Esophagus muscularis mucosa (tissue), 4 donors: Measurements from ENCODE around the gene PRX. TPM values are rescaled to one million over a fixed set of nuclear protein-coding genes. Genes with fewer than 3 reads are reported as not detected.
"Not testable (repeated sequence)": the region's sequence is repeated elsewhere in the genome, so short reads cannot be mapped to it uniquely, and the experiment has no call there.

Source experiments
- DNase-seq: peaks from one replicate; pipeline ENCODE4 v3.0.0-alpha.2; 2017; ENCODE audit errors: extremely low spot score
- H3K27ac ChIP-seq, 4 donors: fragments of 200-600 bp; sonication (generic); replicated peaks in 1 of 4; 1 replicate in 3 of 4; 2 replicates in 1 of 4; pipeline ENCODE4 v1.5.1; 2016 to 2019; ENCODE audit warnings: mild to moderate bottlenecking in 1 of 4
- H3K27me3 ChIP-seq, 4 donors: fragments of 200-600 bp; sonication (generic); one replicate each; pipeline versions ENCODE4 v1.5.1 to v1.6.0; 2016 to 2019
- H3K36me3 ChIP-seq, 4 donors: fragments of 200-600 bp; sonication (generic); one replicate each; pipeline ENCODE4 v1.5.1; 2016 to 2019
- H3K4me1 ChIP-seq, 4 donors: fragments of 200-600 bp; sonication (generic); one replicate each; pipeline ENCODE4 v1.5.1; 2016 to 2019
- H3K4me3 ChIP-seq, 4 donors: fragments of 200-600 bp; sonication (generic); 1 replicate in 2 of 4; 2 replicates in 2 of 4; pipeline ENCODE4 v1.5.1; 2016 to 2019; ENCODE audit warnings: mild to moderate bottlenecking in 4 of 4, moderate library complexity in 1 of 4
- H3K9me3 ChIP-seq, 4 donors: fragments of 200-600 bp; sonication (generic); 1 replicate in 3 of 4; 2 replicates in 1 of 4; pipeline ENCODE4 v1.5.1; 2016 to 2019
- EP300 ChIP-seq: sonication (generic); formaldehyde crosslinking; IDR thresholded peaks from one replicate; pipeline ENCODE4 v1.6.1; 2017; ENCODE audit warnings: antibody characterized with exemption
- POLR2A ChIP-seq: fragments of 450-650 bp; IDR thresholded peaks from one replicate; pipeline ENCODE4 v1.6.1; 2017; ENCODE audit warnings: antibody characterized with exemption, moderate library complexity, mild to moderate bottlenecking, low read depth
- POLR2AphosphoS5 ChIP-seq, 2 donors: sonication (generic); formaldehyde crosslinking; IDR thresholded peaks; one replicate each; pipeline ENCODE4 v1.6.1; 2017; ENCODE audit warnings: antibody characterized with exemption in 2 of 2
- WGBS: methylation state at CpG from one replicate; pipeline ENCODE4 v1.1.5; 2018; 5-methylcytosine and 5-hydroxymethylcytosine counted together
- intact Hi-C: fragments of 100-400 bp; cut with DNase I; formaldehyde crosslinking; loops from one replicate; pipeline ENCODE4 v1.15.1; 2023
- total RNA-seq, 4 donors: library from RNA; depleted of rRNA; stranded (reverse); fragments of >200 nt; gene quantifications; one replicate each; pipeline versions ENCODE4 v1.1.0 to v1.2.1, GENCODE V29; 2016
- TF ChIP-seq, protein P1 (sequence below), 3 experiments: fragments of 200-600 bp in 2 of 3; fragments of 450-650 bp in 1 of 3; sonication (generic) in 2 of 3; IDR thresholded peaks; one replicate each; pipeline ENCODE4 v1.5.1; 2017 to 2019; ENCODE audit warnings: antibody characterized with exemption in 3 of 3, mild to moderate bottlenecking in 2 of 3, moderate library complexity in 1 of 3

Gene PRX
- total RNA-seq, 4 donors from 2014 or later = 5.8 to 12.4 (median 8.8) TPM

DNA sequence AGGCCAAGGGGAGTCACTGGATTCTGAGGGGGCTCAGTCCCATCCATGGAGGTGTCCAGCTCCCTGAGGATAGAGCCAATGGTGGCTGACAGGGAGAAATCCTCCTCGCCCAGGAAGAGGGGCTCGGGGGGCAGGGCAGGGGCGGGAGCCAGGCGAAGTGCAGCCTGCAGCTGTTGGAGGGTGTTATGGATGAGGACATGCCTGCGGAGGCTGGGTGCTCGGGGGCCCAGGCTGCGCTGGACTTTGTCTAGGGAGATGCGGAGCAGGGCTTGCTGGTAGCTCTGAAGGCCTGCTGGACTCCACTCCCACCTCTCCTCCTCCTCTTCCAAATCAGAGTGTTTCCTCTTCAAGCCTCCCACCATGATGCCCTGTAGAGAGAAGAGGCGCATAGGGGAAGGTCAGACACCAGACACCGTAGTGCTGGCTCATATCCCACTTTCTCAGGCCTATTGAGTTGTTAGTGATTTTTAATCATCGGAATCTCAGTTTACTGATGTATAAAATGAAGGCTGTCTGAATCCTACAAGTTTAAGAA is 28.6 kb upstream of the PRX start:
- Histone ChIP-seq H3K9me3 (no peaks in the 10 kb centered on the region), H3K27ac (peak overlapping the region; percentile 90 to 99 (median 98)), H3K4me1 (peaks cover 26 to 47% (median 39%) of the 10 kb centered on the region in 4 donors), H3K4me3 (peak overlapping the region in 3 of 4 donors; percentile 7 to 100 (median 99)), H3K36me3 (peaks cover 9 to 28% (median 23%) of the 10 kb centered on the region in 4 donors), H3K27me3 (no peaks in the 10 kb centered on the region)
- no peak for DNase-seq
- intact Hi-C loops = no loop called here
- TF ChIP-seq POLR2A = no peak
- TF ChIP-seq, protein P1, sequence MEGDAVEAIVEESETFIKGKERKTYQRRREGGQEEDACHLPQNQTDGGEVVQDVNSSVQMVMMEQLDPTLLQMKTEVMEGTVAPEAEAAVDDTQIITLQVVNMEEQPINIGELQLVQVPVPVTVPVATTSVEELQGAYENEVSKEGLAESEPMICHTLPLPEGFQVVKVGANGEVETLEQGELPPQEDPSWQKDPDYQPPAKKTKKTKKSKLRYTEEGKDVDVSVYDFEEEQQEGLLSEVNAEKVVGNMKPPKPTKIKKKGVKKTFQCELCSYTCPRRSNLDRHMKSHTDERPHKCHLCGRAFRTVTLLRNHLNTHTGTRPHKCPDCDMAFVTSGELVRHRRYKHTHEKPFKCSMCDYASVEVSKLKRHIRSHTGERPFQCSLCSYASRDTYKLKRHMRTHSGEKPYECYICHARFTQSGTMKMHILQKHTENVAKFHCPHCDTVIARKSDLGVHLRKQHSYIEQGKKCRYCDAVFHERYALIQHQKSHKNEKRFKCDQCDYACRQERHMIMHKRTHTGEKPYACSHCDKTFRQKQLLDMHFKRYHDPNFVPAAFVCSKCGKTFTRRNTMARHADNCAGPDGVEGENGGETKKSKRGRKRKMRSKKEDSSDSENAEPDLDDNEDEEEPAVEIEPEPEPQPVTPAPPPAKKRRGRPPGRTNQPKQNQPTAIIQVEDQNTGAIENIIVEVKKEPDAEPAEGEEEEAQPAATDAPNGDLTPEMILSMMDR (IDR thresholded peaks at IDR 0.05) = no peak
- TF ChIP-seq EP300 = no peak
- no peak for TF ChIP-seq POLR2AphosphoS5 (IDR thresholded peaks at IDR 0.05)
- 56% methylated on average over 8 of the region's 11 CpGs for WGBS

DNA sequence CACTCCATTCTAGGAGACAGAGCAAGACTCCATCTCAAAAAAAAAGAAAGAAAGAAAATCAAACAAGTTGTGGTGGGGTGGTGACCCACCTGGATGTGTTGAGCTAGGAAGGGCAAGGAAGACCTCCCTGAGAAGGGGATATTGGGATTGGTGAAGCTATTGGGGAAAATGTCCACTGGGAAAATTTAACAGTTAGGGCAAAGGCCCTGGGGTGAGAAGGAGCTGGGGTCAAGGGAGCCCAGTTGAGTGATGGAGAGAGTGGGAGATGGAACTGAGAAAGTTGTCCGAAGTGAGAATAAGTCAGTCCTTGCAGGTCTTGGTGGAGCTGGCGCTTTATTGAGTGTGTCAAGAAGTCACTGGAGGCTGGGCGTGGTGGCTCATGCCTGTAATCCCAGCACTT is 25.1 kb upstream of the PRX start:
- Histone ChIP-seq H3K9me3 (no peaks in the 10 kb centered on the region), H3K4me1 (peaks cover 32 to 55% (median 46%) of the 10 kb centered on the region in 4 donors), H3K27me3 (no peaks in the 10 kb centered on the region), H3K27ac (peak overlapping the region in 2 of 4 donors; percentile 3 to 27), H3K4me3 (no peak overlapping the region), H3K36me3 (peaks cover 9 to 25% (median 22%) of the 10 kb centered on the region in 4 donors)
- intact Hi-C loops = no loop called here
- TF ChIP-seq EP300 (no peak), POLR2AphosphoS5 (IDR thresholded peaks at IDR 0.05) (no peak), POLR2A (no peak)
- TF ChIP-seq, protein P1 (IDR thresholded peaks at IDR 0.05) = no peak
- 97% methylated on average over 3 of the region's 3 CpGs for WGBS
- no peak for DNase-seq

DNA sequence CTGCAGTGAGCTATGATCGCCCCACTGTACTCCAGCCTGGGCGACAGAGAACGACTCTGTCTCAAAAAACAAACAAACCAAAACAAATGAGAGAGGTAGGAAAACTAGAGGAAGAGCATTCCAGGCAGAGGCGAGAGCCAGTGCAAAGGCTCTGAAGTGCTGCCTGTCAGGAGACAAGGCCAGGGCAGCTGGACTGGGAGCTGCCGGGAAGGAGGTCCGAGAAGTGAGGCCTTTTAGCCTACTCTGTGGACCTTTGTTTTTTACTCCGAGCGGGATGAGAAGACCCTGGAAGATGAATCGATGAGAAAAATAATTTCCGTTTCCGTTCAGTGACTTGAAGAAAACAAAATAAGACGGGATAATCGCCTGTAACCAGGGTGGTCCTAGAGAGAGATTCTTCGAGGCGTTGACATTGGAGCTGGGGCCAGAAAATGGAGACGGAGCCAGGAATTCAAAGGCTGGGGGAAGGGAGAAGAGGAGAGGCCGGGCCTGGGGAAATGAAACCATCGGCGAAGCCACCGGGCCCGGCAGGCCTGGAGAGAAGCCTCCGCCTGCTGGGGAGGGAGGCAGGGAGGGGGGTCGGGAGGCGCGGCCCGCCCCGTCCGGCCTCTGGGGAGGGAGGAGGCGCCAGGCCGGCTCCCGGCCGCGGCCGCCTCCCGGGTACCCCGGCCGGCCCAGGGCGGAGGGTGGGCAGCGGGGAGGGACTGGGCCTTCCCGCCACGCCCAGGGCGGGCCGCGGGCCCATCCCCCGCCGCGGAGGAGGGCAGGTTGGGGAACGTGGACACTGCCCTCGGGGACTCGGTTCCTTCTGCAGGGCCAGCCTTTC is 20.4 kb upstream of the PRX start:
- Histone ChIP-seq H3K4me3 (peak overlapping the region; percentile 48 to 61 (median 57)), H3K4me1 (peaks cover 22 to 33% (median 30%) of the 10 kb centered on the region in 4 donors), H3K36me3 (no peaks in the 10 kb centered on the region), H3K27ac (peak overlapping the region; percentile 87 to 91 (median 90)), H3K27me3 (no peaks in the 10 kb centered on the region), H3K9me3 (no peaks in the 10 kb centered on the region)
- intact Hi-C loops = no loop called here
- WGBS = under 1% methylated on average over 37 of the region's 50 CpGs
- no peak for DNase-seq
- TF ChIP-seq, protein P1 (IDR thresholded peaks at IDR 0.05) = no peak
- TF ChIP-seq POLR2AphosphoS5 (IDR thresholded peaks at IDR 0.05) = peak; percentile 70 to 79

DNA sequence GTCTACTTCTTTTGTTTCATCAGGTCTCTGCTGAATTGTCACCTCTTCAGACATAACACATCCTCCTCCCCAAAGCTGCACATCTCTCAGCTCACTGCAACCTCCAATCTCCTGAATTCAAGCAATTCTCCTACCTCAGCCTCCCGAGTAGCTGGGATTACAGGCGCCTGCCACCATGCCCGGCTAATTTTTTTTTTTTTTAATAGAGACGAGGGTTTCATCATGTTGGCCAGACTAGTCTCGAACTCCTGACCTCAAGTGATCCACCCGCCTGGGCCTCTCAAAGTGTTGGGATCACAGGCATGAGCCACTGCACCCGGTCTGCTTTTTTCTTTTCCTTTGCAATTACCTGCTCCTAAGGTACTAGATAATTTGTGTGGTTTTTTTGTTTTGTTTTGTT is 19.6 kb upstream of the PRX start:
- H3K27me3 ChIP-seq, H3K9me3 ChIP-seq, intact Hi-C loops, H3K36me3 ChIP-seq, DNase-seq: not testable (repeated sequence)
- H3K4me3 ChIP-seq = peak overlapping the region; percentile 48 to 61 (median 57)
- peak overlapping the region; percentile 87 to 91 (median 90) for H3K27ac ChIP-seq
- 33% methylated on average over 7 of the region's 7 CpGs for WGBS
- peaks cover 22 to 33% (median 30%) of the 10 kb centered on the region in 4 donors for H3K4me1 ChIP-seq

DNA sequence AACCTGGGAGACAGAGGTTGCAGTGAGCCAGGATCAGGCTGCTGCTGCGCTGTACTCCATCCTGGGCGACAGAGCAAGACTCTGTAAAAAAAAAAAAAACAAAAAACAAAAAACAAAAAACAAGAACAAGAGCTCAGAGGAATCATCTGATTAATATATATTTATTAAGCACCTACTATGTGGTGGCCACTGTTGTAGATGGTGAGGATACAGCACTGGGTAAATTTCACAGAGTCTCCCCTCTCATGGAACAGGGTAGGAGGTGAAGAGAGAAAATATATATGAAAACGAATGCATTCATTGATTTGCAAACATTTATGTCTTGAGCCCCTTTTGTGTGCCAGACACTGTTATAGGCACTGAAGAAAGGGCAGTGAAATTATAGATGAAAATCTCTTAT is 18.5 kb upstream of the PRX start:
- Histone ChIP-seq H3K27me3 (no peaks in the 10 kb centered on the region), H3K4me1 (peaks cover 24 to 36% (median 32%) of the 10 kb centered on the region in 4 donors), H3K27ac (peak overlapping the region; percentile 87 to 91 (median 90)), H3K4me3 (no peak overlapping the region), H3K36me3 (no peaks in the 10 kb centered on the region), H3K9me3 (no peaks in the 10 kb centered on the region)
- DNase-seq = no peak
- intact Hi-C loops = no loop called here
- 92% methylated on average over 3 of the region's 3 CpGs for WGBS
- no peak for TF ChIP-seq POLR2A
- TF ChIP-seq POLR2AphosphoS5 (IDR thresholded peaks at IDR 0.05) = no peak
- TF ChIP-seq, protein P1 (IDR thresholded peaks at IDR 0.05) = no peak
- TF ChIP-seq EP300 = no peak

DNA sequence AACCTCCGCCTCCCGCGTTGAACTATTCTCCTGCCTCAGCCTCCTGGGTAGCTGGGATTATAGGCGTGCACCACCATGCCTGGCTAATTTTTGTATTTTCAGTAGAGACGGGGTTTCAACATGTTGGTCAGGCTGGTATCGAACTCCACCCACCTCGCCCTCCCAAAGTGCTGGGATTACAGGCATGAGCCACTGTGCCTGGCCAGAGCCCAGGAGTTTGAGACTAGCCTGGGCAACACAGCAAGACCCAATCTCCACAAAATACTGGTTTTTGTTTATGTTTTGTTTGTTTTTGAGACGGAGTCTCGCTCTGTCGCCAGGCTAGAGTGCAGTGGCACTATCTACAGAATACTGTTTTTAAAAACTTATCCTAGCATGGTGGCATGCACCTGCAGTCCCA is 17.1 kb upstream of the PRX start:
- H3K36me3 ChIP-seq, DNase-seq, H3K27me3 ChIP-seq, intact Hi-C loops, H3K9me3 ChIP-seq, H3K4me3 ChIP-seq, H3K27ac ChIP-seq: not testable (repeated sequence)
- 94% methylated on average over 10 of the region's 10 CpGs for WGBS
- H3K4me1 ChIP-seq = peaks cover 28 to 41% (median 38%) of the 10 kb centered on the region in 4 donors

DNA sequence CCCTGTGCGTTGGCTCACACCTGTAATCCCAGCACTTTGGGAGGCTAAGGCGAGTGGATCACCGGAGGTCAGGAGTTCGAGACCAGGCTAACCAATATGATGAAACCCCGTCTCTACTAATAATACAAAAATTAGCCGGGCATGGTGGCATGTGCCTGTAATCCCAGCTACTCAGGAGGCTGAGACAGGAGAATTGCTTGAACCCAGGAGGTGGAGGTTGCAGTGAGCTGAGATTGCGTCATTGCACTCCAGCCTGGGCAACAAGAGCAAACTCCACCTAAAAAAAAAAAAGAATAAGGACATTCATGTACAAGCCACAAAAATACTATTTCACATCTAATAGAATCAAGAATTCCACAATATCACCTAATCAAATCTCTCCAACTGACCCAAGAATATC is 15.0 kb upstream of the PRX start:
- H3K4me3 ChIP-seq, H3K9me3 ChIP-seq, DNase-seq, H3K27me3 ChIP-seq, H3K27ac ChIP-seq, intact Hi-C loops, H3K36me3 ChIP-seq: not testable (repeated sequence)
- whole genome bisulfite sequencing = 97% methylated on average over 7 of the region's 7 CpGs
- H3K4me1 ChIP-seq = peaks cover 26 to 42% (median 39%) of the 10 kb centered on the region in 4 donors
